Measurements from ENCODE around the gene SORL1-AS1.

Gene SORL1-AS1

DNA sequence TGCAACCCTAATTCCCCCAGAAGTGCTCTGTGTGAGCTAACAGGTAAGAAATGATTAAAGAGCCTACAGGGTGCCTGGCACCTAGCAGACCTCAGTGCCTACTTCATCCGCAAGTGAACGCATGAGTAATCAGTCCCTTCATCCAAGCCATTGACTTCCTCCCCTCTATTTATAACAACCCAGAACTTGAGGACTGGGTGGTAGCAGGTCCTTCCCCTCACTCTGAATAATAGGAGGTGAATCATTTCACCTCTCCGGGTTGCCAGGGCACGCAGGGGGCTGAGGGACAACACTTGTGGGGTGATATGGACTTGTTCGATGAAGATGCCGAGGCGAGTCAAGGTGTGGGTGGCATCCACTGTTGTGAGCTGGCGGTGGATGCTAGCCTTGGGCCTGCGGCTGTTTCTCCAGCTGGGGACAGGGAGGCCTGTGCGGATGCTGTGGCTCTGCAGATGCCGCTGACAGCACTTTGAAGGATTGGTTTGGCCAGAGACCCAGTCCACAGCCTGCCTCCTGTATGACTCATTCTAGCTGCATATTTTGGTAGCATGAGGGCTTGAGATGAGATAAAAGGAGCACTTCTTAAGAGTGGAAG is 11.7 kb upstream of the SORL1-AS1 start:
- ATAC-seq (ENCODE audit: insufficient read depth, low FRiP score) = peak; percentile 66
- no peaks in the 10 kb centered on the region for H3K36me3 ChIP-seq (ENCODE audit: control insufficient read depth in 4 of 4, insufficient read depth in 4 of 4, low read length in 4 of 4)
- H3K27me3 ChIP-seq (ENCODE audit: control insufficient read depth in 3 of 3, insufficient read depth in 3 of 3, low read length in 2 of 3) = no peaks in the 10 kb centered on the region
- no peak overlapping the region for H3K4me3 ChIP-seq
- peak overlapping the region in 1 of 2 donors; percentile 15 for H3K27ac ChIP-seq (ENCODE audit: low read depth in 1 of 2, low read length in 1 of 2)
- TF ChIP-seq, protein P1, sequence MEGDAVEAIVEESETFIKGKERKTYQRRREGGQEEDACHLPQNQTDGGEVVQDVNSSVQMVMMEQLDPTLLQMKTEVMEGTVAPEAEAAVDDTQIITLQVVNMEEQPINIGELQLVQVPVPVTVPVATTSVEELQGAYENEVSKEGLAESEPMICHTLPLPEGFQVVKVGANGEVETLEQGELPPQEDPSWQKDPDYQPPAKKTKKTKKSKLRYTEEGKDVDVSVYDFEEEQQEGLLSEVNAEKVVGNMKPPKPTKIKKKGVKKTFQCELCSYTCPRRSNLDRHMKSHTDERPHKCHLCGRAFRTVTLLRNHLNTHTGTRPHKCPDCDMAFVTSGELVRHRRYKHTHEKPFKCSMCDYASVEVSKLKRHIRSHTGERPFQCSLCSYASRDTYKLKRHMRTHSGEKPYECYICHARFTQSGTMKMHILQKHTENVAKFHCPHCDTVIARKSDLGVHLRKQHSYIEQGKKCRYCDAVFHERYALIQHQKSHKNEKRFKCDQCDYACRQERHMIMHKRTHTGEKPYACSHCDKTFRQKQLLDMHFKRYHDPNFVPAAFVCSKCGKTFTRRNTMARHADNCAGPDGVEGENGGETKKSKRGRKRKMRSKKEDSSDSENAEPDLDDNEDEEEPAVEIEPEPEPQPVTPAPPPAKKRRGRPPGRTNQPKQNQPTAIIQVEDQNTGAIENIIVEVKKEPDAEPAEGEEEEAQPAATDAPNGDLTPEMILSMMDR (IDR thresholded peaks at IDR 0.05; ENCODE audit: control extremely low read depth, extremely low read depth) = no peak
- 32 to 52% methylated on average over 11 of the region's 11 CpGs for WGBS, 2 donors
- H3K9ac ChIP-seq (ENCODE audit: insufficient read depth in 1 of 2, low read length in 2 of 2) = no peak overlapping the region
- DNase-seq = peak in 2 of 3 donors; percentile 29 to 43
- H3K4me1 ChIP-seq (ENCODE audit: control insufficient read depth in 5 of 5, insufficient read depth in 5 of 5, low read length in 5 of 5) = peaks cover 4 to 21% (median 14%) of the 10 kb centered on the region in 5 donors
- H3K9me3 ChIP-seq (ENCODE audit: control insufficient read depth in 4 of 4, insufficient read depth in 3 of 4, low read length in 3 of 4) = no peaks in the 10 kb centered on the region

DNA sequence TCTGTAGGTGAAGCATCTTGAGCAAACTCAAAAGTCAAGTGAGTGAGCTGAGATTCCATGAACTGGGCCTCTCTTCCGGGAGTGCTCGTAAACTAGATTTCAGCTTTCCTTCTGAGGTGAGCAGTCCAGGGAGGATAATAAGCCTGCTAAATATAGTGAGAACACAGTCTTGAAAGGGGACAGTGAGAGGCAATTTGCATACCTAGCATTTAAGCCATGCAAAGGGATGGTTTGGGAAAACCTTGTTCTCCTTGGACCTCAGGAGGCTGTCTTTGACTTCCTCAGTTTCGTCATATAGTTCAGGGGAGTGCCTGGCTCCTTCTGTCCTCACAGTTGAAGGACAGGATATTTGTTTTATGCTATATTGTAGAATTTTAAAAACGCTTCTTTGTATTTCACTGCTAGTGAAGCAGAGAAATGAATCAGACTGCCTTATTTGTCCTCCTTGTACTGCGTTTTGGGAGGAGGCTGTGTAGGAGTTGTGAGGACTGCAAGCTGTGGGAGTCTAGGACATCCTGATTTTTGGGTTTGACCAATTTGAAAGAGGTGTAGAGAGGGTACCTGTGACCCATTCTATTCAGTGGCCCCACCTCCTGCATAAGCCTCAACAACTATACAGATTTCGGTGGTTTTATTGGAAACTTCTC is 11.0 kb upstream of the SORL1-AS1 start:
- Histone ChIP-seq H3K4me1 (ENCODE audit: control insufficient read depth in 5 of 5, insufficient read depth in 5 of 5, low read length in 5 of 5) (peaks cover 4 to 24% (median 14%) of the 10 kb centered on the region in 5 donors), H3K27ac (ENCODE audit: low read depth in 1 of 2, low read length in 1 of 2) (no peak overlapping the region)
- no peak for ATAC-seq (ENCODE audit: insufficient read depth, low FRiP score)

DNA sequence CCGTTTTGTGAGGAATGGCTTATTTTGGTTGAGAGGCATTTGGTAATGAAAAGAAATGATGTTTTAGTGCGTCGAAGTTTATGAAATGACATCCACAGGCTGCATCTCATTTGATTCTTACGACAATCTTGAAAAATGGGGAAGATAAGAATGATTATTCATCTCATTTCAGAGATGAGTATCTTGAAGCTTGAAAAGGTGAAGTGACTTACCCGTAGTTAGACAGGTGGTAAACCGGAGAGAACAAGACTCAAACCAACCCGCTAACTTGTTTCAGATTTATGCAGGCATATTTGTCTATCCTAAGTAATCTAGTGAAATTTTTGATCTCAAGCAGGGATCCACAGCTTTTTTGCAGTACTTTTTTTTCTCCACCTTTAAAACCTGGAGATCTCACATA is 9.1 kb upstream of the SORL1-AS1 start:
- 55 to 83% methylated on average over 7 of the region's 7 CpGs for WGBS, 2 donors
- TF ChIP-seq, protein P1 (IDR thresholded peaks at IDR 0.05; ENCODE audit: control extremely low read depth, extremely low read depth) = no peak
- no peak overlapping the region for H3K27ac ChIP-seq (ENCODE audit: low read depth in 1 of 2, low read length in 1 of 2)
- DNase-seq = no peak
- no peak for ATAC-seq (ENCODE audit: insufficient read depth, low FRiP score)
- H3K4me1 ChIP-seq (ENCODE audit: control insufficient read depth in 5 of 5, insufficient read depth in 5 of 5, low read length in 5 of 5) = peaks cover 2 to 16% (median 11%) of the 10 kb centered on the region in 5 donors
- no peak overlapping the region for H3K9ac ChIP-seq (ENCODE audit: insufficient read depth in 1 of 2, low read length in 2 of 2)
- no peaks in the 10 kb centered on the region for H3K27me3 ChIP-seq (ENCODE audit: control insufficient read depth in 3 of 3, insufficient read depth in 3 of 3, low read length in 2 of 3)
- no peaks in the 10 kb centered on the region for H3K9me3 ChIP-seq (ENCODE audit: control insufficient read depth in 4 of 4, insufficient read depth in 3 of 4, low read length in 3 of 4)
- no peaks in the 10 kb centered on the region for H3K36me3 ChIP-seq (ENCODE audit: control insufficient read depth in 4 of 4, insufficient read depth in 4 of 4, low read length in 4 of 4)
- H3K4me3 ChIP-seq = no peak overlapping the region

More for the DNA sequence above, 11.0 kb upstream of the SORL1-AS1 start:
- Histone ChIP-seq H3K9ac (ENCODE audit: insufficient read depth in 1 of 2, low read length in 2 of 2) (no peak overlapping the region), H3K27me3 (ENCODE audit: control insufficient read depth in 3 of 3, insufficient read depth in 3 of 3, low read length in 2 of 3) (no peaks in the 10 kb centered on the region), H3K9me3 (ENCODE audit: control insufficient read depth in 4 of 4, insufficient read depth in 3 of 4, low read length in 3 of 4) (no peaks in the 10 kb centered on the region), H3K36me3 (ENCODE audit: control insufficient read depth in 4 of 4, insufficient read depth in 4 of 4, low read length in 4 of 4) (no peaks in the 10 kb centered on the region), H3K4me3 (no peak overlapping the region)
- 83 to 85% methylated on average over 6 of the region's 6 CpGs for WGBS, 2 donors
- no peak for DNase-seq
- TF ChIP-seq, protein P1 (IDR thresholded peaks at IDR 0.05; ENCODE audit: control extremely low read depth, extremely low read depth) = no peak
